Left renal cortex interstitium (tissue), 4 donors: ENCODE results near the gene TEKT5. TPM values are rescaled to one million over a fixed set of nuclear protein-coding genes. Genes with fewer than 3 reads are reported as not detected.
"Not testable (repeated sequence)": the region's sequence is repeated elsewhere in the genome, so short reads cannot be mapped to it uniquely, and the experiment has no call there.

Experiments
- DNase-seq, 4 donors: peaks; one replicate each; pipeline ENCODE4 v3.0.0-alpha.2; 2013; ENCODE audit warnings: low read depth in 4 of 4, low spot score in 2 of 4, missing footprints in 1 of 4
- polyA plus RNA-seq, 4 donors: library from polyadenylated mRNA; unstranded; fragments of 120-200 nt; gene quantifications; one replicate each; pipeline ENCODE4 v1.2.1, GENCODE V29; 2013; ENCODE audit not compliant: insufficient read length in 4 of 4

TEKT5 gene
- polyA plus RNA-seq, 4 donors: 0.17 to 0.64 (median 0.38) TPM

DNA sequence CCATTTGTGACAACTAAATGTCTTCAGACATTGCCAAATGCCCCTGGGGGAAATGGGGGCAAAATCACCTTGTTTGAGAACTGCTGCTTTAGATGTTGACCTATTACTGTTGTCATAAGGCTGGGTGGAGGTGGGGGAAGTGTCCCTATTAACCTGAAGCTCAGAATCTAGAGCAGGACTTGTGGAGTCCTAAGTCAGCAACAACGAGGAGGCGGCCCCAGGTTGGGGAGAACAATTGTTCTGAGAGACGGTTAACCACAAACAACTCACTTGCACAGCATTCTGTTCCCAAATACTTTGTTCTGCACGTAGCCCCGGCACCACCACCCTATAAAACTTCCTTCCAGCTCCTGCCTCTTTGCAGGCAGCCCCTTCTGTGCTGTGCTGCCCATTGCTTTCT is 32.5 kb downstream of the TEKT5 start:
- DNase-seq: no peak

DNA sequence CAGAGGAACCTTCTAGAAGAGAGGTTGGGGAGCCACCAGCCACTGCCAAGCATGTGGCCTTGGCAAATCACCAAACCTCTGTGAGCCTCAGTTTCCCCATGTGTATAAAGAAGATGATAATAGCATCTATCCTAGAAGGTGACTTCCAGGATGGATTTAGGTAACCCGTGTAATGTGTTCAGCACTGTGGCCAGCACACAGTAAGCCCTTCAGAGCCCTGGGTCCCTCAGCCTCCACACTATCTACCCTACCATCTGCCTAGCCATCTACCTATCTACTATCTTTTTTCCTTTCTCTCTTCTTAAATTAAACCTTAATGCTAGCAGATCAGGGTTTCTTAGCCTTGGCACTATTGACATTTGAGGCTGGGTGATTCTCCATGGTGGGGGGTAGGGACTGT is 33.0 kb downstream of the TEKT5 start:
- no peak for DNase-seq

DNA sequence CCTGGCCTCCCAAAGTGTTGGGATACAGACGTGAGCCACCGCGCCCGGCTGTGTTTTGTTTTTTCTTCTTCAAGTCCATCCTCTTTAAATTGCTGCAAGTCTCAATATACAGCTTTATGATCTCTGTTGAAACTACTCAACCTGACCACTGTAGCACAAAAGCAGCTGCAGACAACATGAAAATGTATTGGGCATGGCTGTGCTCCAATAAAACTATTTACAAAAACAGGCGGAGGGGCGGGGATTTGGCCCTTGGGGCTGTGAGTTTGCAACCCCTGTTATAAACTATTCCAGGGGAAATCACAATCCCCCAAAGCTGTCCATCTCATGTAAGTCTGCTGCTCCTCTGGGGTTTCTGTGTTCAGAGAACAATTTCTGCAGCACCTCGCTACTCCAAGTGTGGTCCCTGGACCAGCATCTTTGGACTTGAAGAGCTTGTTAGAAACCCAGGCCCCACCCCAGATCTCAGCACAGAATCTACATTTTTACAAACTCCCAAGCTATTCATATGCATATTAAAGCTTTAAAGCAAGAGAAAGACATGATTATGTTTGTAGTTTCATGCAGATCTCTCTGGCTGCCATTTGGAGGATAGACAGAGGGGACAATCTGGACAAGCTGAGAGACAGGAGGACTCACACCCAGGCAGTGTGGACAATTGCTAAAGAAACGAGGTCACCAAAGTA is 33.6 kb downstream of the TEKT5 start:
- no peak for DNase-seq

DNA sequence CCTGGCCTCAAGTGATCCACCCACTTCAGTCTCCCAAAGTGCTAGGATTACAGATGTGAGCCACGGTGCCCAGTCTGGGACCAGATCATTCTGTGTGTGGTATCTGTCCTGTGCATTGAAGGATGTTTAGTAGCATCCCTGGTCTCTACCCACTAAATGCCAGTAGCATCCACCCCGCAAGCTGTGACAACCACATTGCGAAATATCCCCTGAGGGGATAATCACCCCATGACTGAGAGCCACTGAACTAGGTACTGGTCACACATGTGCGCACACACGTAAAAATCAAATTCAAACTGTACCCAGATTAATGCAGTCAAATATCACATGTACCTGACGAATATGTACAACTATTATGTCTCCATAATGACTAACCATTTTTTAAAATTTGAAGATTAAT is 35.8 kb downstream of the TEKT5 start:
- no peak for DNase-seq

DNA sequence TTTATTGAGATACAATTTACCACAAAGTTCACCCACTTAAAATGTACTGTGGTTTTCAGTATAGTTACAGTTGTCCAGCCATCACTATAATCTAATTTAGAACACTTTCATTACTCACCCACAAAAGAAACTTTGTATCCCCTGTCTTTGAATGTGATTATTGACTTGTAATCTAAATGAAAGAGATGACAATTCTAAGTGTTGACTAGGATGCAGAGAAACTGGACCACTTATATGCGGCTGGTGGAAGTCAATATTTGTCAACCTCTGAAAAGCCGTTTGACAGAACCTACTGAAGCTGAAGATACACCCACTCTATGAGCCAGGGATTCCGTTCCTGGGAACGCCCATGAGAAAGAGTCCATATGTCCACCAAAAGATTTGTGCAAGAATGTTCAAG is 36.8 kb downstream of the TEKT5 start:
- no peak for DNase-seq

DNA sequence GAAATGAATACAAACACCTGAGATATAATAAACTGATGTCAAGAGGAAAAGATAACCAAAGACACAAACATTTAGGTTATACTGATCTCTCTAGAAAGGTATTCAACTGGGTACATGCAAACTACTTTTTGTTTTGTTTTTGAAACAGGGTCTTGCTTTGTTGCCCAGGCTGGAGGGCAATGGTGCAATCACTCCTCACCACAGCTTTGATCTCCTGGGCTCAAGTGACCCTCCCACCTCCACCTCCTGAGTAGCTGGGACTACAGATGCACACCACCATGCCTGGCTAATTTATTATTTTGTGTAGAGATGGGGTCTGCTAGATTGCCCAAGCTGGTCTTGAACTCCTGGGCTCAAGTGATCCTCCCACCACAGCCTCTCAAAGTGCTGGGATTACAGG is 38.1 kb downstream of the TEKT5 start:
- no peak for DNase-seq

DNA sequence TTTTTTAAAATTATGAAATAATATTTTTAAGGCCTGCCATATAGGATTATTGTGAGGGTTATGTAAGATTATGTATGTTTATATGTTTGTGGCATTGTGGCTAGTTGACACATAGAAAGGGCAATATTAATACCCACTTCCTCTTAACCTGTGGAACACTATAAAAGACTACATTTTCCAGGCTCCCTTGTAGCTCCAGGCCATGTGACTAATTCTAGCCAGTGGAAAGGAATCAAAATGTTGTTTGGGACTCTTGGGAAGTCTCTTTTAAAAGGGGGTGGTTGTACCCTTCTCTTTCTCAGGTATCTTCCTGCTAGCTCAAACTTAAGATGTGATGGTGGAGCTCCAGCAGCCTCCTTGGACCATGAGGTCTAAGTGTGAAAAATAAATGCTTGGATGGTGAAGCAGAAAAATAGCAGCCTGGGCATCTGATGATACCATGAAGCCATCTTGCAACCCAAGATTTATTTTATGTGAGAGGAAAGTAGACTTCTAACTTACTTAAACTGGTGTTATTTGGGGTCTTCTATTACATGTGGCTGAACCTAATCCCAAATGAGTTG is 39.2 kb downstream of the TEKT5 start:
- no peak for DNase-seq

DNA sequence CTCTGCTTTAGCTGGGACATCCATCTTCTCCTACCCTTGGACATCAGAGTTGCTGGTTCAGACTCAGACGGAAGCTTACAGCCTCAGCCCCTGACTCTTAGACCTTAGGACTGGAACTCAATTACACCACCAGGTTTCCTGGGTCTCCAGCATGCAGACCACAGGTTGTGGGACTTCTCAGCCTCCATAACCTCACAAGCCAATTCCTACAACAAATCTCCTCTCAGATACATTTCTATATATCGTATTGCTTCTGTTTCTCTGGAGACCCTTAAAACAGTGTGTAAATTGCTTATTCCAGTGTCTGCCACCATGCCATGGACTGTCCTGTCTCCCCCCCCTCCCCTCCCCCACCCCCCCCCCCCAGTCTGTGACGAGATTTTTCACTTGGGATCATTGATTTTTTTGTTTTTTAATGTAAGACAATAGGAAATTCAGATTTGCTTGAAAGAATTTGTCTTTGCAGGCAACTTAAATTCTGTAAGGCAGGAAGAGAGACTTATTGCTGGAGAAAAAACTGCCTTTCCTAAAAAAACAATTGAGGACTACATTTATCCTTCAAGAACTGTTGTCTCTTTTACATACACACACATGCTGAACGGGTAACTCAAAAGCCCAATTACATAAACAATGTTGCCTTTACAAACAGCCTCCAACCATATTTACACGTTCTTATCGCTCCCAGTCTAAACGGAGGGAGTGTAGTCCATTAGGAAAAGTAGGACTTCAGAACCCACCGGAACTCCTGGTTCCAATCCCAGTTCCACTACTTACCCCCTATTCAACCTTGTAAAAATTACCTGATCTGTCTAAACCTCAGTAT is 39.9 kb downstream of the TEKT5 start:
- DNase-seq: no peak

DNA sequence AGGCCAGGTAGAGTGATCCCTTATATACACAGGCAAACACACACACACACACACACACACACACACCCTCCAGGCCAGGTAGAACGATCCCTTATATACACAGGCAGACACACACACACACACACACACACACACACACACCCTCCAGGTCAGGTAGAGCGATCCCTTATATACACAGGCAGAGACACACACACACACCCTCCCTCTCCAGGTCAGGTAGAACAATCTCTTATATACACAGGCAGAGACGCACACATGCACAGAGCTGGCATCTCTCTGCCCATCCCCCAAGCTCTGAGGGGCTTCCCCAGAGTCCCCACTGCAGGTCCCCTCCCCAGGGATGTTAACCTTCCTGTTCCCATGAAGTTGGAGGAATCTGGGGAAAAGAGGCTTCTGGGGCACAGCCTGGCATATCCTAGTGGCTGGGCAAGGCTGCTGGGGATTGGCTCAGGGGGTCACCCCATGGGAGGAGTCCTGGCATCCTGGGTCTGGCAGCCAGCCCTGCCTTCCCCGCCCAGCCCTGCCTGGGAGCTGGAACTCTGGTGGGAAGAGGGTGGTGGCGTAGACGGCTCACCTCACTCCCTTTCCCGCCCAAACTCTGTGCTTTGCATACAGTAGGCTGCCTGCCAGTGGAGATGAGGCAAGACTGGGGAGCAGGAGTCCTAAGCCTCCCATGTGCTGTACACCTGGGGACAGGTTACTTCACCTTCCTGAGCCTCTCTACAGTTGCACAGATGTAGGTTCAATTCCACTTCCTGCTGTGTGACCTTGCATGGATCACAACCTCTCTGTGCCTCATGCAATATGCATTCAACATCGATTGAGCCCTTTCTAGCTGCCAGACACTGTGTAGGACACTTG is 41.8 kb downstream of the TEKT5 start:
- no peak for DNase-seq

DNA sequence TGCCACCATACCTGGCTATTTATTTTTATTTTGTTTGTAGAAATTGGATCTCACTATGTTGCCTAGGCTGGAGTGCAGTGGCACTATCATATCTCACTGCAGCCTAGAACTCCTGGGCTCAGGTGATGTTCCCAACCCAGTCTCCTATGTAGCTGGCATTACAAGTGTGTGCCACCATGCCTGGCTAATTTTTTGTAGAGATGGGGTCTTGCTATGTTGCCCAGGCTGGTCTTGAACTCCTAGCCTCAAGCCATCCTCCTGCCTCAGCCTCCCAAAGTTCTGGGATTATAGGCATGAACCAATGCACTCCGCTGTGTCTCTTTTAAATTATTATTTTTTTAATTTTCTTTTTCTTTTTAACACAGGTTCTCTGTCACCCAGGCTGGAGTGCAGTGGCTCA is 45.6 kb downstream of the TEKT5 start:
- DNase-seq: not testable (repeated sequence)

DNA sequence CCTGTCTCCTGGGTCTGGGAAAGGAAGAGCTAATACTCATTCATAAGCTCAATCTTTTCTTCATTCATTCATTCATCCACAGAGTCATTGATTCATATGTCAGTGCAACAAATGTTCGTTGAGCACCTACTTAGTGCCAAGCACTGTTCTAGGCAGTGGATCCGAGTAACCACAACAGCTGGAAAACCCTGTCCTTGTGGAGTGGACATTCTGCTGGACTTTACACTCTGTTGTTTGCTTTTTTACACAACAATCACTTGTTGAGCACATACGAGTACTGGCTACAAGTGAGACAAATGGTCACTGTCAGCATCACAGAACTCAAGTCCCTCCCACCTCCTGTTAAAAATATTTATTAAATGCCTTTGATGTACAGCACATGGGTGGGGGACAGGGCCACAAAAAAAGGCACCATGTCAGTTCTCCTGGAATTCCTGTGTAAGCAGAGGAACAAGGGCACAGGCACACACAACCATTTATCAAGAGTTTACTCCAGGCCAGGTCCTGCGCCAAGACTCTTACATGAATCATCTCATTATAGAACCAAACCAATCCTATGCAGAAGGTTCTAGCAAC is 46.9 kb downstream of the TEKT5 start:
- DNase-seq: no peak

DNA sequence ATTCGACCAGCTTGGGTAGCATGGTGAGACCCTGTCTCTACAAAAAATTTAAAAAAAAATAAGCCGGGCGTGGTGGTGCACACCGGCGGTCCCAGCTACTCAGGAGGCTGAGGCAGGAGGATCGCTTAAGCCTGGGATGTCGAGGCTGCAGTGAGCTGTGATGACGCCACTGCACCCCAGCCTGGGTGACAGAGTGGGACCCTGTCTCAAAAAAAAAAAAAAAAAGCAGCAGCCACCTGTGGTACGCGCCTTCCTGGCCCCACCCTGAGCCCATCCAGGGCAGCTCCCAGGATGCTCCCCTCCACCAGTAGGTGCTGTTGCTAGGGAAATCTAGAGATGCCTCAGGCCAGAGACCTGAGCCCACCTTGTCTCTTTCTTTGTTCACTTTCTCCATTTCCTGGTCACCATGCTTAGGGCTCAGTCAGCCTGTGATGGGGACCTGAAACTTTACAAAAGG is 47.4 kb downstream of the TEKT5 start:
- DNase-seq: no peak

DNA sequence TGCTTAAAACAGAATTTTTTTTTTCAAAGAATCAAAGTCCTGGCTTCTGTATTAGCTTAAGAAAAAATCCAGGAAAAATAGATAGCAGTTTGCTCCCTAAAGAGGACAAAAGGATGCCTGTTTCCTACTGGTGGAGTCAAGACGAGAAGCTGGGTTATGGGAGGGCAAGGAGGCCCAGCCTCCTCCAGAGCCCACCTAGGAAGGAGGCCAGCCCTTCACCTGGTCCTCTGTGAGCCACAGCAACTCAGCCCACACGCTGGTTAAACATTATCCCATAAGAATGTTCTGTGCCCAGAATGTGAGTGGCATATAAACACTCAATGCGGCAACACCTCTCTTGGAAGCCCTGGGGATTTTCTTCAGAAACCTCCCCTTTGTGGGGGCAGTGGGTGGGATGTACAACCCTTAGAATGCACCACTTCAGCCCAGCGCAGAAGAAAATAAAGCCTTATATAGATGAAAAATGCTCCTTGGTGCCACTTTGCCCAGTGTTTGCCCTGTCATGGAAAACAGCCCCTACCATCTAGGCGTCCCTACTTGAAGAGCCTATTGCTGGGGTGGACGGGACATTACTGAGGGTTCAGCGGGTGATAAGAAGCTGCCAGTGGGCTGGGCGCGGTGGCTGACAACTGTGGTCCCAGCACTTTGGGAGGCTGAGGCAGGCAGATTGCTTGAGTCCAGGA is 48.0 kb downstream of the TEKT5 start:
- DNase-seq: no peak

DNA sequence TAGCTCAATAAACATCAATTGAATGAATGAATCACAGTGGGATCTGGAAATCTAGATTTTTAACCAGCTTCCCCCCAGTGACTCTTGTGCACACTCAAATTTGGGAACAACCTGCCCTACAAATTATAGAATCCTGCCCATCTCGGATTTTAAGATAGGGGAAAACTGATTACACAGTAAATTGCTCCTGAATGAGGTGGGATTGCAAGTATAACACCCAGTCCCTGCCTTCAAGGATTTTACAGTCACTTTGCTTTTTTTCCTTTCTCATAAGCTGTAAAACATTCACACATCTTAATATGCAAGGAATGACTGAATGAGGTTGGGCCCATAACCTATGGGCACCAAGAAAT is 48.5 kb downstream of the TEKT5 start:
- no peak for DNase-seq

DNA sequence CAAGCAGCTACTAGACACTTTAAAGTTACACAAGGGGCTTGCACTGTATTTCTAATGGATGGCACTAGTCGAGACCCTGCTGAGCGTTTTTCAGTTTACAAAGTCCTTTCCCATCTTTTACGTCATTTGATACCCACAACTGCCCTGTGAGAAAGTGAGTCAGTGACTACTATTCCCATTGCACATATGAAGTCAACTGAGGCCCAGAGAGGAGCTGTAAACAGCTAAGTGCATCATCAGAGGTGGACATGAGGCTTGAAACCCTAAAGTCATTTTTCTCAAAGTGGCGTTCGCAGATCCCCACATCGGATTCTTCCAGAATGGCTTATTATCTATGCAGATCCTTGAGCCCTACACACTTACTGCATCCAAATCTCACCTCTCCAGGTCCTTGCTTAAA is 50.6 kb downstream of the TEKT5 start:
- DNase-seq: no peak

DNA sequence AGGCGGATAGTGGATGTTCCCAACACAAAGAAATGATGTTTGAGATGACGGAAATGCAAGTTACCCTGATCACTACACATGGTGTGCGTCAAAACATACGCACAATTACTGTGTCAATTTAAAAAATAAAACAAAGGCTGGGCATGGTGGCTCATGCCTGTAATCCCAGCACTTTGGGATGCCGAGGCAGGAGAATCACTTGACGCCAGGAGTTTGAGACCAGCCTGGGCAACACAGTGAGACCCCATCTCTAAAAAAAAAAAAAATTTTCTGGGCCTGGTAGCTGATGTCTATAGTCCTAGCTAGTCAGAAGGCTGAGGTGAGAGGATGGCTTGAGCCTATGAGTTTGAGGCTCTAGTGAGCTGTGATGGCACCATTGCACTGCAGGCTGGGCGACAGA is 51.8 kb downstream of the TEKT5 start:
- DNase-seq: no peak

DNA sequence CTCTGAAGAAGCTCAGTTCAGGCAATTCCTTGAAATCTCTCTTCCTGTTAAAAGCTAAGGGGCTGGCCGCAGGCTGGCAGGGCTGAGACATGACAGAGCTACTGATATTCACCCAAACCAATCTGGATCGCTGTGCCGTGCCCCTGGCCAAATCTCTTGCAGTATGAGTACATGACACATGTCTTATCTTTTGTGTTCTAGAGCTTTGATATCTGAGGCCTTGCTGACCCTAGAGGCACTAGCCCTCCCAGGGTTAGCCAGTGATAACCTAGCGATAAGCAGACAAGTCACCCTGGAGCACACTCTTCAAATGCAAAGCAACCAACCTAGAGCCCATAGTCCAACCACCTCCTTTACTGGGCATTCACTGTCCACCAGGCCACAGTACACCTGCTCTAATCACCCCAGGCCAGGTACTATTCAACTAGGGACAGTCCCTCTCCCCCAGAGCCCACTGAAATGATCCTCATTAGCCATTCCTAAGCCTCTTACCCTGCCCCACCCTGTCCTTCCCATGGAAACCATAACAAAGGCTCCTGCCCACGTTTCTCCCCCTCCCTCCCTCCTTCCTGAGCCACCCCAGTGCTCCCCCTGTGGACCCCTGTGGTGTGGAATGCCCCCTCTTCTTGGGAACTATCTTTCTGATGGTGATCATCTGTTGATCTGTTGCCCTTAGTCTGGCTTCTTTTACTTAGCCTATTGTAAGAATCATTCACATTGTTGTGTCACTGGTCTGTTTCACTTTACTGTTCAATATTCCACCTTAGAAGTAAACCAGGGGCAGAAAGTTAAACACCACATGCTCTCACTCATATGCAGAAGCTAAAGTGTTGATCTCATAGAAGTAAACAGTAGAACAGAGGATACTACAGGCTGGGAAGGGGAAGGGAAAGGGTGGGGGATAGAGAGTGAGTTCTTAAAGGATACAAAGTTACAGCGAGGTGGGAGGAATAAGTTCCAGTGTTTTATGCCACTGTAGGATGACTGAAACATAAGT is 52.5 kb downstream of the TEKT5 start:
- no peak for DNase-seq

DNA sequence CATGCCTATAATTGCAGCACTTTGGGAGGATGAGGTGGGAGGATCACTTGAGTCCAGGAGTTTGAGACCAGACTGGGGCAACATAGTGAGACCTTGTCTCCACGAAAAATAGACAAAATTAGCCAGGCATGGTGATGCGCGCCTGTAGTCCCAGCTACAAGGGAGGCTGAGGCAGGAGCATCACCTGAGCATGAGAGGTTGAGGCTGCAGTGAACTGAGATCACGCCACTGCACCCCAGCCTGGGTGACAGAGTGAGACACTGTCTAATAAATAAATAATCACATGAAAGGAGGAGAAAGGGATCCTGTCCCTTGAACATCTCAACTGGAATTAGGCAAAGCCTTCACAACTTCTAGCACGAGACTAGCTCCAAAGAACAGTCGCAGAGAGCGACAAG is 53.2 kb downstream of the TEKT5 start:
- no peak for DNase-seq

DNA sequence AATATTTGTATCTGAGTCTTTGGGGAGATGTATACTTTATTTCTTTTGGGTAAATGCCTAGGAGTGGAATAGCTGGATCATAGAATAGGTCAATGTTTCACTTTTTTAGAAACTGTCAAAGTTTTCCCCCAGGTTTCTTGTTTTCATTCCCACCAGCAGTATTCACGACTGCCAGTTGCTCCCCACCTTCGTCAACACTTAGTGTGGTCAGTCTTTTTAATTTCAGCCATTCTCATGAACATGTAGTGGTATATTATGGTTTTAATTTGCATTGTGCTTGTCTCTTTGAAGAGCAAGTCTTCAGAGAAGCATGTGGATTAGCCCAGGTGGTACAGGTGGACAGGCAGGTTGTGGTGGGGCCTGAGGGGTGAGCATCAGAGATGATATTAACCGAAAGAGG is 53.8 kb downstream of the TEKT5 start:
- no peak for DNase-seq
